Body of pancreas (tissue), 4 donors: Measurements from ENCODE around the gene TSHZ2. TPM values are rescaled to one million over a fixed set of nuclear protein-coding genes. Genes with fewer than 3 reads are reported as not detected.
A peak's percentile ranks its signal among the peaks of the same experiment; 100 is the strongest.

Experiments used
- ATAC-seq: fragments of 150-250 bp; one replicate; pipeline ENCODE4 v1.9.1; 2016
- DNase-seq, 4 donors: peaks; one replicate each; pipeline ENCODE4 v3.0.0-alpha.2; 2019
- H3K27ac ChIP-seq, 4 donors: fragments of 200-600 bp; sonication (generic); 1 replicate in 3 of 4; 2 replicates in 1 of 4; pipeline versions ENCODE4 v1.5.1 to v1.6.1; 2016 to 2019; ENCODE audit warnings: mild to moderate bottlenecking in 1 of 4, mixed read lengths in 1 of 4, moderate library complexity in 1 of 4
- H3K27me3 ChIP-seq, 2 donors: fragments of 200-600 bp; sonication (generic); one replicate each; pipeline ENCODE4 v1.6.0; 2016; ENCODE audit warnings: mild to moderate bottlenecking in 1 of 2
- H3K36me3 ChIP-seq, 2 donors: fragments of 200-600 bp; sonication (generic); replicated peaks in 1 of 2; 2 replicates each; pipeline ENCODE4 v1.5.1; 2016; ENCODE audit warnings: low read depth in 2 of 2; ENCODE audit not compliant: insufficient read depth in 1 of 2
- H3K4me1 ChIP-seq: fragments of 200-600 bp; sonication (generic); one replicate; pipeline ENCODE4 v1.6.0; 2016
- H3K4me3 ChIP-seq, 2 donors: fragments of 200-600 bp; sonication (generic); 1 replicate in 1 of 2; 2 replicates in 1 of 2; pipeline ENCODE4 v1.5.1; 2016 to 2019
- H3K9me3 ChIP-seq, 3 donors: fragments of 200-600 bp; sonication (generic); 1 replicate in 2 of 3; 2 replicates in 1 of 3; pipeline ENCODE4 v1.5.1; 2016
- CTCF ChIP-seq, 7 experiments: fragments of 450-650 bp in 4 of 7; fragments of 200-600 bp in 3 of 7; sonication (generic) in 3 of 7; IDR thresholded peaks; one replicate each; pipeline ENCODE4 v1.5.1; 2016 to 2019; ENCODE audit warnings: antibody characterized with exemption in 7 of 7
- POLR2A ChIP-seq, 3 donors: fragments of 450-650 bp; IDR thresholded peaks; one replicate each; pipeline ENCODE4 v1.6.1; 2016; ENCODE audit warnings: antibody characterized with exemption in 3 of 3, mild to moderate bottlenecking in 2 of 3
- WGBS, 2 donors: methylation state at CpG; one replicate each; pipeline ENCODE4 v1.1.5; 2017; 5-methylcytosine and 5-hydroxymethylcytosine counted together
- intact Hi-C: fragments of 100-400 bp; cut with DNase I; formaldehyde crosslinking; loops from one replicate; pipeline ENCODE4 v1.15.1; 2023
- total RNA-seq, 2 donors: library from RNA; depleted of rRNA; stranded (reverse); fragments of >200 nt; gene quantifications; one replicate each; pipeline ENCODE4 v1.1.0, GENCODE V29; 2016

The TSHZ2 gene
- total RNA-seq, 2 donors from 2014 or later, result 6.0 to 9.6 TPM

- Histone ChIP-seq H3K27me3 (no peaks in the 10 kb centered on the region), H3K4me3 (no peak overlapping the region), H3K4me1 (no peaks in the 10 kb centered on the region), H3K36me3 (no peaks in the 10 kb centered on the region), H3K9me3 (no peaks in the 10 kb centered on the region), H3K27ac (no peak overlapping the region)
- intact Hi-C loops, result no loop called here
- ATAC-seq, result no peak
- DNase-seq, result no peak
- TF ChIP-seq CTCF (IDR thresholded peaks at IDR 0.05), result no peak
- no peak for TF ChIP-seq POLR2A (IDR thresholded peaks at IDR 0.05)
Measured at GRCh38 chr20:53152228-53152627, 180.1 kb downstream of the TSHZ2 start.

- Histone ChIP-seq H3K27me3 (no peaks in the 10 kb centered on the region), H3K36me3 (no peaks in the 10 kb centered on the region), H3K4me1 (no peaks in the 10 kb centered on the region), H3K27ac (no peak overlapping the region), H3K4me3 (no peak overlapping the region), H3K9me3 (no peaks in the 10 kb centered on the region)
- DNase-seq (no peak), ATAC-seq (no peak)
- TF ChIP-seq POLR2A (IDR thresholded peaks at IDR 0.05), result no peak
- no peak for TF ChIP-seq CTCF (IDR thresholded peaks at IDR 0.05)
- intact Hi-C loops, result no loop called here
- 69 to 87% methylated on average over 2 of the region's 2 CpGs for WGBS, 2 donors
Measured at GRCh38 chr20:53154540-53154939, 182.4 kb downstream of the TSHZ2 start.

- H3K36me3 ChIP-seq, result no peaks in the 10 kb centered on the region
- no peak overlapping the region for H3K4me3 ChIP-seq
- intact Hi-C loops, result no loop called here
- peak; percentile 40 to 76 (median 64) for DNase-seq
- WGBS, 2 donors, result 76 to 79% methylated on average over 11 of the region's 11 CpGs
- TF ChIP-seq CTCF (IDR thresholded peaks at IDR 0.05) (peak; percentile 32 to 54 (median 39)), POLR2A (IDR thresholded peaks at IDR 0.05) (no peak)
- no peak overlapping the region for H3K27ac ChIP-seq
- H3K9me3 ChIP-seq, result no peaks in the 10 kb centered on the region
- H3K27me3 ChIP-seq, result no peaks in the 10 kb centered on the region
- no peaks in the 10 kb centered on the region for H3K4me1 ChIP-seq
- no peak for ATAC-seq
Measured at GRCh38 chr20:53157443-53158408, 185.6 kb downstream of the TSHZ2 start.

- DNase-seq (no peak), ATAC-seq (no peak)
- Histone ChIP-seq H3K4me3 (no peak overlapping the region), H3K9me3 (no peaks in the 10 kb centered on the region), H3K36me3 (no peaks in the 10 kb centered on the region), H3K27me3 (no peaks in the 10 kb centered on the region), H3K27ac (no peak overlapping the region), H3K4me1 (no peaks in the 10 kb centered on the region)
- intact Hi-C loops, result no loop called here
- 57 to 77% methylated on average over 1 of the region's 1 CpG for WGBS, 2 donors
- no peak for TF ChIP-seq POLR2A (IDR thresholded peaks at IDR 0.05)
- TF ChIP-seq CTCF (IDR thresholded peaks at IDR 0.05), result no peak
Measured at GRCh38 chr20:53159160-53159559, 187.0 kb downstream of the TSHZ2 start.

- Histone ChIP-seq H3K27me3 (no peaks in the 10 kb centered on the region), H3K36me3 (no peaks in the 10 kb centered on the region), H3K9me3 (no peaks in the 10 kb centered on the region), H3K27ac (no peak overlapping the region), H3K4me3 (no peak overlapping the region), H3K4me1 (no peaks in the 10 kb centered on the region)
- no peak for ATAC-seq
- WGBS, 2 donors, result 83 to 84% methylated on average over 3 of the region's 3 CpGs
- intact Hi-C loops, result no loop called here
- TF ChIP-seq POLR2A (IDR thresholded peaks at IDR 0.05) (no peak), CTCF (IDR thresholded peaks at IDR 0.05) (no peak)
- no peak for DNase-seq
Measured at GRCh38 chr20:53161073-53161472, 188.9 kb downstream of the TSHZ2 start.
